Psoas muscle (tissue), 8 donors: ENCODE results near the gene GPR157. TPM values are rescaled to one million over a fixed set of nuclear protein-coding genes. Genes with fewer than 3 reads are reported as not detected.
"Not testable (repeated sequence)": the region's sequence is repeated elsewhere in the genome, so short reads cannot be mapped to it uniquely, and the experiment has no call there.

Source experiments
- ATAC-seq, 4 donors: fragments of 200-7000 bp; cut with Tn5 transposase; one replicate each; pipeline ENCODE4 v1.9.1; 2020; ENCODE audit warnings: moderate library complexity in 3 of 4, mild to moderate bottlenecking in 2 of 4
- DNase-seq, 2 donors: peaks; one replicate each; pipeline ENCODE4 v3.0.0-alpha.2; 2020
- H3K27ac ChIP-seq: fragments of 200-600 bp; one replicate; pipeline ENCODE4 v1.8.0; 2022
- H3K27me3 ChIP-seq, 3 donors: fragments of 200-600 bp in 1 of 3; one replicate each; pipeline versions ENCODE4 v1.6.1 to v1.8.0; 2013 to 2022; ENCODE audit warnings: low read length in 2 of 3, mild to moderate bottlenecking in 2 of 3, moderate library complexity in 1 of 3; ENCODE audit not compliant: insufficient read depth in 3 of 3
- H3K36me3 ChIP-seq, 2 donors: fragments of 200-600 bp in 1 of 2; one replicate each; pipeline versions ENCODE4 v1.6.1 to v1.8.0; 2013 to 2022; ENCODE audit warnings: low read depth in 1 of 2, mild to moderate bottlenecking in 1 of 2, moderate library complexity in 1 of 2; ENCODE audit not compliant: insufficient read depth in 1 of 2
- H3K4me1 ChIP-seq: fragments of 200-600 bp; one replicate; pipeline ENCODE4 v1.8.0; 2022
- H3K4me3 ChIP-seq: fragments of 200-600 bp; one replicate; pipeline ENCODE4 v1.8.0; 2022; ENCODE audit warnings: mild to moderate bottlenecking
- H3K9me3 ChIP-seq: fragments of 200-600 bp; one replicate; pipeline ENCODE4 v1.8.0; 2022
- CTCF ChIP-seq: fragments of 200-600 bp; IDR thresholded peaks from one replicate; pipeline ENCODE4 v1.8.0; 2022; ENCODE audit warnings: antibody characterized with exemption
- WGBS, 3 donors: extraction: QIAGEN DNeasy Blood & Tissue Kit; methylation state at CpG; one replicate each; pipeline versions ENCODE4 v1.1.6 to v1.1.7; 2013; 5-methylcytosine and 5-hydroxymethylcytosine counted together
- intact Hi-C, 2 donors: fragments of 100-400 bp; cut with DNase I; formaldehyde crosslinking; loops; one replicate each; pipeline versions ENCODE4 v1.11.0 to v1.14.2; 2022
- polyA plus RNA-seq, 3 donors: library from polyadenylated mRNA; stranded (reverse); fragments of 200-250 nt; gene quantifications; one replicate each; pipeline ENCODE4 v1.2.3, GENCODE V29; 2013
- total RNA-seq, 4 donors: library from RNA; stranded (reverse); fragmentation: NEBNext Ultra II Directional in 2 of 4; extraction: Animal tissue kit (Norgen Biotek cat#: 25700) in 2 of 4; gene quantifications; one replicate each; pipeline versions ENCODE4 v1.2.1 to v1.2.4, GENCODE V29; 2021 to 2023
- donor health status: healthy with polysubstance abuse.
- donor health status: DM: no; HTN: no; CAD: no; lungs with moderate emphysema.
- donor health status: Bipolar disorder and iron deficiency.
- donor health status: healthy.
- donor health status: DM: yes; HTN: yes; CAD: no.
- donor health status: DM: no; HTN: no; CAD: no.
- donor health status: DM: no; HTN: no; CAD: no.
- donor health status: DM: yes; HTN: yes; CAD: no.

The GPR157 gene
- total and polyA plus RNA-seq, 7 donors = 11.6 to 49.5 (median 21.6) TPM

GRCh38 chr1:9097947-9098705 is 30.8 kb downstream of the GPR157 start:
- Histone ChIP-seq H3K27ac (no peak overlapping the region), H3K9me3 (no peaks in the 10 kb centered on the region), H3K4me3 (no peak overlapping the region), H3K4me1 (peaks cover 15% of the 10 kb centered on the region), H3K36me3 (peaks cover 0 to 12% of the 10 kb centered on the region in 2 donors), H3K27me3 (no peaks in the 10 kb centered on the region)
- DNase-seq (no peak), ATAC-seq (peak in 3 of 4 donors; percentile 28 to 41 (median 38))
- intact Hi-C loops = loop anchor here in 1 of 2 donors (10.0 kb wide), 1 partner anchor 83 kb away; no protein-coding TSS in a partner anchor
- WGBS, 3 donors = 59 to 84% (median 60%) methylated on average over 13 of the region's 13 CpGs
- no peak for TF ChIP-seq CTCF

GRCh38 chr1:9095818-9096217 is 33.1 kb downstream of the GPR157 start:
- DNase-seq (no peak), ATAC-seq (no peak)
- Histone ChIP-seq H3K4me1 (peaks cover 10% of the 10 kb centered on the region), H3K27me3 (no peaks in the 10 kb centered on the region), H3K27ac (no peak overlapping the region), H3K36me3 (no peaks in the 10 kb centered on the region), H3K9me3 (no peaks in the 10 kb centered on the region), H3K4me3 (no peak overlapping the region)
- 89 to 96% (median 93%) methylated on average over 2 of the region's 2 CpGs for WGBS, 3 donors
- intact Hi-C loops = loop anchor here in 1 of 2 donors (10.0 kb wide), 1 partner anchor 81 kb away; no protein-coding TSS in a partner anchor
- TF ChIP-seq CTCF = no peak

- 82 to 88% (median 84%) methylated on average over 18 of the region's 18 CpGs for WGBS, 3 donors
- H3K4me1 ChIP-seq, DNase-seq, H3K4me3 ChIP-seq, H3K27me3 ChIP-seq, H3K9me3 ChIP-seq, H3K27ac ChIP-seq, H3K36me3 ChIP-seq: not testable (repeated sequence)
- peak in 1 of 4 donors; percentile 14 for ATAC-seq
- intact Hi-C loops = loop anchor here in 1 of 2 donors (10.0 kb wide), 1 partner anchor 79 kb away; no protein-coding TSS in a partner anchor
Measured at GRCh38 chr1:9093996-9094595, 34.8 kb downstream of the GPR157 start.

GRCh38 chr1:9093581-9093980 is 35.3 kb downstream of the GPR157 start:
- no peak overlapping the region for H3K4me3 ChIP-seq
- H3K4me1 ChIP-seq = no peaks in the 10 kb centered on the region
- WGBS, 3 donors = 65 to 74% (median 72%) methylated on average over 6 of the region's 6 CpGs
- DNase-seq (no peak), ATAC-seq (no peak)
- H3K27me3 ChIP-seq = no peaks in the 10 kb centered on the region
- no peaks in the 10 kb centered on the region for H3K9me3 ChIP-seq
- H3K36me3 ChIP-seq = no peaks in the 10 kb centered on the region
- intact Hi-C loops = loop anchor here in 1 of 2 donors (10.0 kb wide), 1 partner anchor 79 kb away; no protein-coding TSS in a partner anchor
- no peak overlapping the region for H3K27ac ChIP-seq
- TF ChIP-seq CTCF = no peak

- DNase-seq (no peak), ATAC-seq (no peak)
- H3K9me3 ChIP-seq = no peaks in the 10 kb centered on the region
- no peaks in the 10 kb centered on the region for H3K36me3 ChIP-seq
- TF ChIP-seq CTCF = no peak
- no peaks in the 10 kb centered on the region for H3K4me1 ChIP-seq
- 77 to 89% (median 85%) methylated on average over 6 of the region's 6 CpGs for WGBS, 3 donors
- no peak overlapping the region for H3K4me3 ChIP-seq
- intact Hi-C loops = loop anchor here in 1 of 2 donors (10.0 kb wide), 1 partner anchor 78 kb away; no protein-coding TSS in a partner anchor
- H3K27ac ChIP-seq = no peak overlapping the region
- H3K27me3 ChIP-seq = no peaks in the 10 kb centered on the region
Measured at GRCh38 chr1:9093091-9093490, 35.8 kb downstream of the GPR157 start.
